ENCODE data around the gene FAM180A. TPM values are rescaled to one million over a fixed set of nuclear protein-coding genes. Genes with fewer than 3 reads are reported as not detected.

FAM180A gene
- total and polyA plus RNA-seq, 8 donors = 0.08 to 5.8 (median 1.4) TPM; not detected in 4

DNA sequence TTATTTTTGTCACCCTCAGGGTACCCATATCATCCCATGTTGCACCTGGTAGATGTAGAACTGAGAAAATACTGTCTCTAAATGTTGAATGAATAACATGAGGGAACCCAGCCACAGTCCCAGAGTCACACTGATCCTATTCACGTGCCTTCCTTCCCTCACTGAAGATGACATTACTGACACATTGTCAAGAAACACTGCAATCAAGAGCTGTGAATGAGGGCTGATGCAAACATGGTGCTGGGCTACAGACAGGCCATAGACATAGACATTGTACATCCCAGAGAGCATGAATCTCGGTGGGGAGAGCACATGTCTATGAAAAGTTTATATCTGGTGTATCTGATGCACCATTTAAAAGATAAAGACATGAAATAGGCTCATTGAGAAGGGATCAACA lies 30.4 kb downstream of the FAM180A start:
- no peak overlapping the region for H3K27ac ChIP-seq
- intact Hi-C loops (cut with DNase I; ENCODE audit: low total_unique reads) = no loop called here
- no peak for TF ChIP-seq POLR2AphosphoS5 (IDR thresholded peaks at IDR 0.05)
- TF ChIP-seq EP300 (IDR thresholded peaks at IDR 0.05) = no peak
- no peak for TF ChIP-seq CTCF (IDR thresholded peaks at IDR 0.05)
- no peak for TF ChIP-seq POLR2A (IDR thresholded peaks at IDR 0.05)
- WGBS, 5 donors = 61 to 88% (median 77%) methylated on average over 2 of the region's 2 CpGs
- peaks cover 0 to 4% (median 0%) of the 10 kb centered on the region in 4 donors for H3K4me1 ChIP-seq
- no peaks in the 10 kb centered on the region for H3K36me3 ChIP-seq
- DNase-seq = no peak
- no peaks in the 10 kb centered on the region for H3K9me3 ChIP-seq
- no peak overlapping the region for H3K4me3 ChIP-seq
- peaks cover 0 to 10% (median 0%) of the 10 kb centered on the region in 3 donors for H3K27me3 ChIP-seq

GRCh38 chr7:135717693-135718092 lies 30.9 kb downstream of the FAM180A start:
- intact Hi-C loops (cut with DNase I; ENCODE audit: low total_unique reads) = no loop called here
- peaks cover 0 to 4% (median 0%) of the 10 kb centered on the region in 4 donors for H3K4me1 ChIP-seq
- no peak for DNase-seq
- H3K4me3 ChIP-seq = no peak overlapping the region
- peaks cover 0 to 10% (median 0%) of the 10 kb centered on the region in 3 donors for H3K27me3 ChIP-seq
- TF ChIP-seq CTCF (IDR thresholded peaks at IDR 0.05) = no peak
- no peak for TF ChIP-seq POLR2AphosphoS5 (IDR thresholded peaks at IDR 0.05)
- no peak for TF ChIP-seq EP300 (IDR thresholded peaks at IDR 0.05)
- no peak for TF ChIP-seq POLR2A (IDR thresholded peaks at IDR 0.05)
- H3K36me3 ChIP-seq = no peaks in the 10 kb centered on the region
- 64 to 93% (median 83%) methylated on average over 3 of the region's 3 CpGs for WGBS, 5 donors
- no peaks in the 10 kb centered on the region for H3K9me3 ChIP-seq
- H3K27ac ChIP-seq = no peak overlapping the region

- Histone ChIP-seq H3K4me1 (peaks cover 0 to 4% (median 0%) of the 10 kb centered on the region in 4 donors), H3K27ac (no peak overlapping the region), H3K4me3 (no peak overlapping the region), H3K36me3 (no peaks in the 10 kb centered on the region), H3K27me3 (peaks cover 0 to 10% (median 0%) of the 10 kb centered on the region in 3 donors), H3K9me3 (no peaks in the 10 kb centered on the region)
- no peak for DNase-seq
- intact Hi-C loops (cut with DNase I; ENCODE audit: low total_unique reads) = no loop called here
- 47 to 60% (median 58%) methylated on average over 9 of the region's 9 CpGs for WGBS, 5 donors
- TF ChIP-seq POLR2AphosphoS5 (IDR thresholded peaks at IDR 0.05) = no peak
- no peak for TF ChIP-seq EP300 (IDR thresholded peaks at IDR 0.05)
- no peak for TF ChIP-seq CTCF (IDR thresholded peaks at IDR 0.05)
- no peak for TF ChIP-seq POLR2A (IDR thresholded peaks at IDR 0.05)
Measured at GRCh38 chr7:135716677-135717238, 31.9 kb downstream of the FAM180A start.

GRCh38 chr7:135715673-135716072 lies 32.9 kb downstream of the FAM180A start:
- no peak for DNase-seq
- TF ChIP-seq EP300 (IDR thresholded peaks at IDR 0.05) (no peak), CTCF (IDR thresholded peaks at IDR 0.05) (no peak), POLR2AphosphoS5 (IDR thresholded peaks at IDR 0.05) (no peak), POLR2A (IDR thresholded peaks at IDR 0.05) (no peak)
- WGBS, 5 donors = 57 to 94% (median 85%) methylated on average over 1 of the region's 1 CpG
- no peaks in the 10 kb centered on the region for H3K36me3 ChIP-seq
- H3K27ac ChIP-seq = no peak overlapping the region
- H3K4me1 ChIP-seq = peaks cover 0 to 9% (median 5%) of the 10 kb centered on the region in 4 donors
- H3K27me3 ChIP-seq = peaks cover 0 to 10% (median 0%) of the 10 kb centered on the region in 3 donors
- H3K4me3 ChIP-seq = no peak overlapping the region
- intact Hi-C loops (cut with DNase I; ENCODE audit: low total_unique reads) = no loop called here
- no peaks in the 10 kb centered on the region for H3K9me3 ChIP-seq

Data from stomach (tissue), 9 donors.